AG10803 (cell line): ENCODE data around the gene PPFIA3.

ENCODE experiments used
- DNase-seq: peaks from one replicate; pipeline ENCODE4 v3.0.0; 2010; ENCODE audit warnings: low read depth
- H3K4me3 ChIP-seq: 2 replicates; pipeline ENCODE4 v1.5.1; 2011; ENCODE audit warnings: mild to moderate bottlenecking, low read length, control low read depth
- TF ChIP-seq, protein P1 (sequence below): conservative IDR thresholded peaks from 2 replicates; pipeline ENCODE4 v1.5.1; 2011; ENCODE audit warnings: mild to moderate bottlenecking, low read length, control low read depth, inconsistent platforms

PPFIA3 gene

DNA sequence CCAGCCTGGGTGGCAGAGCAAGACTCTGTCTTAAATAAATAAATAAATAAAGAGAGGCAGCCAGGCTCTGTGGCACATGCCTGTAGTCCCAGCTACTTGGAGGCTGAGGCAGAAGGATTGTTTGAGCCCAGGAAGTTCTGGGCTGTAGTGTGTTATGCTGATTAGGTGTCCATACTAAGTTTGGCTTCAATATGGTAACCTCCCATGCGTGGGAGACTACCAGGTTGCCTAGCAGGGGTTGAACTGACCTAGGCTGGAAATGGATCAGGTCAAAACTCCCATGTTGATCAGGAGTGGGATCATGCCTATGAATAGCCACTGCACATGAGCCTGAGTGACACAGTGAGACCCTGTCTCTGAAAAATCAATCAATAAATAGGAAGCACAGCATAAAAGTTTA is 38.1 kb upstream of the PPFIA3 start:
- DNase-seq, result no peak

DNA sequence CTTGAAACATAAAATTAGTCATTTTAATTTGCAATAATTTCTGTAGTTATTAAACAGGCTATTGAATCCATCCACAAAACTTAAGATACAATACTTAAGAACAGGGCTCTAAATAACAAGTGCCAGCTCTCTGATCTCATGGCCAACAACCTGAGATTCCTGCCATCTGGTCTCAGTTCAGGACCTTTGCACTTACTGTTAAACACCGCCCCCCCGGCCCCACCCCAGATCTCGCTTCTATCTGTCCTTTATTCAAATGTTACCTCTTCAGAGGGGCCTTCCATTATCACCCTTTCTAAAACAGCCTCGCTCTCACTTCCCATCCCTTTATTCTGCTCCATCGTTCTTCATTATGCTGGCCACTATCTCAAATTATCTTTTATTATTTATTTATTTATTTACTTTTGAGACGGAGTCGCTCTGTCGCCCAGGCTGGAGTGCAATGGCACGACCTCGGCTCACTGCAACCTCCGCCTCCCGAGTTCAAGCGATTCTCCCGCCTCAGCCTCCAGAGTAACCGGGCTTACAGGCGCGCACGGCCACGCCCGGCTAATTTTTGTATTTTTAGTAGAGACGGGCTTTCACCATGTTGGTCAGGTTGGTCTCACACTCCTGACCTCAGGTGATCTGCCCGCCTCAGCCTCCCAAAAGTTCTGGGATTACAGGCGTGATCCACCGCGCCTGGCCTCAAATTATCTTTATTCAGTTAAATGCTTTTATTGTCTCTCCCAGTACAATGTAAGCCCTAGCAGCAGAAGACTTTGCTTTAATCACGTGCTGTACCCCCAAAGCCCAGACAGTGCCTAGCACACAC is 34.9 kb upstream of the PPFIA3 start:
- peak overlapping the region; percentile 93 for H3K4me3 ChIP-seq
- no peak for DNase-seq
- TF ChIP-seq, protein P1, sequence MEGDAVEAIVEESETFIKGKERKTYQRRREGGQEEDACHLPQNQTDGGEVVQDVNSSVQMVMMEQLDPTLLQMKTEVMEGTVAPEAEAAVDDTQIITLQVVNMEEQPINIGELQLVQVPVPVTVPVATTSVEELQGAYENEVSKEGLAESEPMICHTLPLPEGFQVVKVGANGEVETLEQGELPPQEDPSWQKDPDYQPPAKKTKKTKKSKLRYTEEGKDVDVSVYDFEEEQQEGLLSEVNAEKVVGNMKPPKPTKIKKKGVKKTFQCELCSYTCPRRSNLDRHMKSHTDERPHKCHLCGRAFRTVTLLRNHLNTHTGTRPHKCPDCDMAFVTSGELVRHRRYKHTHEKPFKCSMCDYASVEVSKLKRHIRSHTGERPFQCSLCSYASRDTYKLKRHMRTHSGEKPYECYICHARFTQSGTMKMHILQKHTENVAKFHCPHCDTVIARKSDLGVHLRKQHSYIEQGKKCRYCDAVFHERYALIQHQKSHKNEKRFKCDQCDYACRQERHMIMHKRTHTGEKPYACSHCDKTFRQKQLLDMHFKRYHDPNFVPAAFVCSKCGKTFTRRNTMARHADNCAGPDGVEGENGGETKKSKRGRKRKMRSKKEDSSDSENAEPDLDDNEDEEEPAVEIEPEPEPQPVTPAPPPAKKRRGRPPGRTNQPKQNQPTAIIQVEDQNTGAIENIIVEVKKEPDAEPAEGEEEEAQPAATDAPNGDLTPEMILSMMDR, result no peak

More for the DNA sequence above, 38.1 kb upstream of the PPFIA3 start:
- TF ChIP-seq, protein P1, result no peak
- H3K4me3 ChIP-seq, result no peak overlapping the region

DNA sequence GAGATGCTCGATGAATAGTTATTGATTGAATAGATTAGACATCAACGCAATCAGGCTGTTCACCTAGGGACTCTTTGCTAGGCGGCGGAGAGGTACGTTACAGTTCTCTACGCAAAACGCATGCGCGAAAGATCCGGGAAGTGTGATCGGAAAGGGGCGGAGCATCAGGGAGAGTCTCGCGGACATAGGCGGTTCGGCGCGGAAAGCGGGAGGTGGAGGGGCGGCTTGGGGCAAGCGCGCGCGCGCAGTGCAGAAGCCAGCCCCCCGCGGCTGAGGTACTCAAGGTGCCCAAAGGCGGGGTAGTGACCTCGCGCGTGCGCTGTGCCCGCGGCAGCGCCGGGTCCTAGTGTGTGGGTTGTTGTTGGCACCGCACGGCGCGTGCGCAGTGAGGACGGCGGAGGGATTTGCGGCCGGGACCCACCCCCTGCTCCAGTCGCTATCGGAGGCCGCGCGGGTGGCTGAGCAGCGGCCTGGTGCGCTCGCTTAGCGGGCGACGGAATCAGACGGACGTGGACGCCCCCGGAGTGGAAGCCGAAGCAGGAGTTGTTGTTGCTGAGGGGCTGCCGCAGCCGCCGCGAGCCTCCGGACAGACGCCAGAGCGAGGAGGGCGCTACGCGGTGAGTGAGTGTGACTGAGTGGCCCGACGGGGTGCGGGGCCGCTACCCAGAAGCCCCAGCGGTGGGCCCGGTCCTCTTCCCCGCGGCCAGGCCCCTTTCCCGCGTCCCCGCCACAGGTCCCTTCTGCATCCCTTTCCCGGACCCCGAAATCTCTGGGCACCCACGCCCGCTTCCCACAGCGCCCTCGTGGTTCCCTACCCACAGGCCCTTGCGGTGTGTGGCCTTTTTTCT is 34.1 kb upstream of the PPFIA3 start, which contains the start of gene SNRNP70:
Gene SNRNP70 (plus strand): TSS at position 432 of the 848 bp plus-strand sequence. CDS start 964 bp downstream, outside the sequence.
- DNase-seq, result peak; percentile 99
- peak within 1 kb of the TSS; percentile 93 for H3K4me3 ChIP-seq
- TF ChIP-seq, protein P1, result no peak

DNA sequence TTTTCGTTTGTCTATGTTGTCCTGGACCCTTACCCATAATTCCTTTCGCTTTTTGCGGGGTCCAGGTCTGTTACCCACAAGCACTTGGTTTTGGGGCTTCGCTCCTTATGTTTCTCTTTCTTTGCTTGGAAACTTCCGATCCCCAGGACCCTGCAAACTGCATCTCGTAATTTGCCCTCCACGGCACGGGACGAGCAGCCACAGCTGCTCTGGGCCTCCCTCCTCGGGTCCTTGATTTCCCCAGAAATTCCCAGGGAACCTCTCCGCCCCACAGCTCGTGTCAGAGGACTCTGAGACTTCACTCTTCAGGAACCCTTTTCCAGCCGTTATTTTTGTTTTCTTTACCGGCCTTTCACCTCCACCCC is 33.5 kb upstream of the PPFIA3 start:
- peak overlapping the region; percentile 93 for H3K4me3 ChIP-seq
- no peak for DNase-seq
- TF ChIP-seq, protein P1, result no peak

DNA sequence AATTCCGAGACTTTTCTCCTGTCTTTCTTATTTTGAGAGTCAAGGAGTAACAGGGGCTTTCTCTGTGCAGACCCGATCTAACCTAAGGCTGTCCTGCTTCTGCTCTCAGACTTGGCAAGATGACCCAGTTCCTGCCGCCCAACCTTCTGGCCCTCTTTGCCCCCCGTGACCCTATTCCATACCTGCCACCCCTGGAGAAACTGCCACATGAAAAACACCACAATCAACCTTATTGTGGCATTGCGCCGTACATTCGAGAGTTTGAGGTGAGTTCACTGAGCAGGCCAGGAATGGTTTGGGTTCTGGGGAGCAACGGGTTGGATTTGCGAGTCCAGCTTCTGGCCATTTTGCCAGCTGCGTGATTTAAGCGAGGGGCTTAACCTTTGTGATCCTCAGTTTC is 33.0 kb upstream of the PPFIA3 start:
- H3K4me3 ChIP-seq, result peak overlapping the region; percentile 93
- no peak for DNase-seq
- TF ChIP-seq, protein P1, result no peak

DNA sequence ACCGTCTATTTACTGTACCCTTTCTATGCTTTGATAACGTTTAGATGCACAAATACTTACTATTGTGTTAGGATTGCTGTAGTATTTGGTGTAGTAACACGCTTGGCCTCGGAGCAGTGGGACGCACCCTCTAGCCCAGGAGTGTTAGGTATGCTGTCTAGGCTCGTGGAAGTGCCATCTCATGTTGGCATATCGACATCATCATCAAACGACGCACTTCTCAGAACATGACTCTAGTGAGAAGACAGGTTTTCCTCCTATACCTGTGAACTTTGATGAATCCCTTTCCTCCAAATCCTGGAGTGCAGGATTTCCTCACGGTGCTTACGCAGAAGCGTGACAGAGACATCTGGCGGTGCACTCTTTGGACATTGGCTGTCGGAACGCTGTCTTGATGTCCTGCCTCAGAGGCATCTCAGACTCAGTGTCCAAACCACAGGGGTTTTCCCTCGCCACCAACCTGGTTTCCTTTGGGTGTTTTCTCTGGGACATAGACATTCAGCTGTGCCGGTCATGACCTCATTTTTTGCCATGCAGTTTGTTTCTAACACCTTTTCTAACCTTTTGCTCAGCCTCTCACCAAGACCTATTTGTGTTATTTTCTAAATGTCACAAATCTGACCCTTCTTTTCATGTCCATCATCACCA is 27.8 kb upstream of the PPFIA3 start:
- no peak overlapping the region for H3K4me3 ChIP-seq
- no peak for DNase-seq
- TF ChIP-seq, protein P1, result no peak
